ENCODE measurements around the gene CAMK1G. TPM values are rescaled to one million over a fixed set of nuclear protein-coding genes. Genes with fewer than 3 reads are reported as not detected.

CAMK1G gene
- total RNA-seq, 1 donor from 2014 or later: 3.8 TPM

GRCh38 chr1:209630383-209631225, 47.1 kb downstream of the CAMK1G start:
- H3K27ac Mint-ChIP-seq: no peak overlapping the region
- H3K9me3 Mint-ChIP-seq: no peaks in the 10 kb centered on the region
- no peak for DNase-seq (ENCODE audit: low spot score in 2 of 2, unreplicated experiment in 2 of 2)
- peaks cover 2% of the 10 kb centered on the region for H3K4me1 Mint-ChIP-seq
- H3K27me3 Mint-ChIP-seq (ENCODE audit: low read depth): peaks cover 11% of the 10 kb centered on the region
- H3K36me3 Mint-ChIP-seq: peaks cover 6% of the 10 kb centered on the region
- TF ChIP-seq CTCF (IDR thresholded peaks at IDR 0.05; ENCODE audit: unreplicated experiment): no peak
- H3K4me3 Mint-ChIP-seq: no peak overlapping the region

GRCh38 chr1:209633335-209633997, 50.0 kb downstream of the CAMK1G start:
- H3K27me3 Mint-ChIP-seq (ENCODE audit: low read depth): peaks cover 8% of the 10 kb centered on the region
- H3K9me3 Mint-ChIP-seq: no peaks in the 10 kb centered on the region
- no peak overlapping the region for H3K4me3 Mint-ChIP-seq
- TF ChIP-seq CTCF (IDR thresholded peaks at IDR 0.05; ENCODE audit: unreplicated experiment): no peak
- H3K4me1 Mint-ChIP-seq: no peaks in the 10 kb centered on the region
- H3K36me3 Mint-ChIP-seq: peaks cover 6% of the 10 kb centered on the region
- H3K27ac Mint-ChIP-seq: no peak overlapping the region
- DNase-seq (ENCODE audit: low spot score in 2 of 2, unreplicated experiment in 2 of 2): no peak

- H3K4me3 Mint-ChIP-seq: no peak overlapping the region
- H3K27ac Mint-ChIP-seq: no peak overlapping the region
- H3K9me3 Mint-ChIP-seq: no peaks in the 10 kb centered on the region
- H3K27me3 Mint-ChIP-seq (ENCODE audit: low read depth): peaks cover 7% of the 10 kb centered on the region
- DNase-seq (ENCODE audit: low spot score in 2 of 2, unreplicated experiment in 2 of 2): no peak
- H3K36me3 Mint-ChIP-seq: peaks cover 6% of the 10 kb centered on the region
- no peaks in the 10 kb centered on the region for H3K4me1 Mint-ChIP-seq
- no peak for TF ChIP-seq CTCF (IDR thresholded peaks at IDR 0.05; ENCODE audit: unreplicated experiment)
Measured at GRCh38 chr1:209634005-209634737, 50.7 kb downstream of the CAMK1G start.

- Mint-ChIP-seq H3K4me3 (no peak overlapping the region), H3K27me3 (ENCODE audit: low read depth) (peaks cover 4% of the 10 kb centered on the region), H3K36me3 (peaks cover 6% of the 10 kb centered on the region), H3K4me1 (no peaks in the 10 kb centered on the region), H3K9me3 (no peaks in the 10 kb centered on the region), H3K27ac (no peak overlapping the region)
- DNase-seq (ENCODE audit: low spot score in 2 of 2, unreplicated experiment in 2 of 2): no peak
- no peak for TF ChIP-seq CTCF (IDR thresholded peaks at IDR 0.05; ENCODE audit: unreplicated experiment)
Measured at GRCh38 chr1:209635850-209636249, 52.3 kb downstream of the CAMK1G start.

- Mint-ChIP-seq H3K27ac (peak overlapping the region; percentile 80), H3K36me3 (no peaks in the 10 kb centered on the region), H3K4me3 (no peak overlapping the region), H3K4me1 (peaks cover 38% of the 10 kb centered on the region), H3K27me3 (ENCODE audit: low read depth) (peaks cover 3% of the 10 kb centered on the region), H3K9me3 (no peaks in the 10 kb centered on the region)
- TF ChIP-seq CTCF (IDR thresholded peaks at IDR 0.05; ENCODE audit: unreplicated experiment): no peak
- no peak for DNase-seq (ENCODE audit: low spot score in 2 of 2, unreplicated experiment in 2 of 2)
Measured at GRCh38 chr1:209641832-209642172, 58.3 kb downstream of the CAMK1G start.
